8988T (cell line): Measurements from ENCODE around the gene RXFP1.

Experiments
- DNase-seq: peaks from one replicate; pipeline ENCODE4 v3.0.0; 2011

Gene RXFP1

DNA sequence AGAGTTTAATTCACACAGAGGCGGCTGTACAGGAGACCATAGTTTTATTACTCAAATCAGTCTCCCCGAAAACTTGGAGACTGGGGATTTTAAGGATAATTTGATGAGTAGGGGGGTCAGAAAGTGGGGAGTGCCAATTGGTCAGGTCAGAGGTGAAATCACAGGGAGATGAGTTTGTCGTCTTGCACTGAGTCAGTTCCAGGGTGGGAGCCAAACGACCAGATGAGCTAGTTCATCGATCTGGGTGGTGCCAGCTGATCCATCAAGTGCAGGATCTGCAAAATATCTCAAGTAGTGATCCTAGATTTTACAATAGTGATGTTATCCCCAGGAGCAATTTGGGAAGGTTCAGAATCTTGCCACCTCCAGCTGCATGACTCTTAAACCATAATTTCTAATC, 154.4 kb downstream of the RXFP1 start:
- no peak for DNase-seq

DNA sequence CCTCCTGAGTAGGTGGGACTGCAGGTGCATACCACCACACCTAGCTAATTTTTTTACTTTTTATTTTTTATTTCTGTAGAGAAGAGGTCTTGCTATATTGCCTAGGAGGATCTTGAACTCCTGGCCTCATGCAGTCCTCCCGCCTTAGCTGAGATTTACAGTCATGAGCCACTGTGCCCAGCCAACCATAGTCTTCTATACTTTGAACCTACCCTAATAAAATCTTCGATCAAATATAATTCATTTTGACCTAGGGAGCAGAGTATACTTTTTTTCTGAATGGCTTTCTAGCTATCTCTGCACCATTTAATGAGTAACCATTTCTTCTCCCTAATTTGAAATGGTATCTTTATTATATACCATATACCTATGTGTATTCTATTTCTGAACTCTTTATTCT, 157.1 kb downstream of the RXFP1 start:
- DNase-seq = no peak

DNA sequence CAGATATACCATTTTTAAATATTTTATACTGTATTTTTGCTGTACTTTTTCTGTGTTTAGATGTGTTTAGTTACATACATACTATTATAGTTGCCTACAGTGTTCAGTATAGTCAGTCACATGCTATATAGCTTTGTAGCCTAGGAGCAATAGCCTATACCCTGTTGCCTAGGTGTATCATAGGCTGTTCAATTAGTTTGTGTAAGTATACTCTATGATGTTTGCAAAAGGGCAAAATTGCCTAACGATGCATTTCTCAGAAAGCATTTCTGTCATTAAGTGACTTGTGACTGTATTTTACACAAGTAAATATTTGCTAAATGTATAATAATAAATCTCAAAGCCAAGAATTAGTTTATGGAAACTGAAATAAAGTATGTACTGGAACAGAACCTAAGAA, 159.9 kb downstream of the RXFP1 start:
- DNase-seq = no peak

DNA sequence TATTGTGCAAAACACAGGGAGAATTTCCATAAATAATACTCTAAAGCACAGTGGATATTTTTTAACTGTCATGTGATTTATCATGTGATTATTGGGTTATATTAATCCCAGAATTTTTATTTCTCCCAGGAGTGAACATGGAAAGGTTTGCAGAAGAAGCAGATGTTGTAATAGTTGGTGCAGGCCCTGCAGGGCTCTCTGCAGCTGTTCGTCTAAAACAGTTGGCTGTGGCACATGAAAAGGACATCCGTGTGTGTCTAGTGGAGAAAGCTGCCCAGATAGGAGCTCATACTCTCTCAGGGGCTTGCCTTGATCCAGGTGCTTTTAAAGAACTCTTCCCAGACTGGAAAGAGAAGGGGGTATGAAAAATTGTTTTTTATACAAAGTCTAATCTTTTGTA, 160.4 kb downstream of the RXFP1 start:
- DNase-seq = no peak

DNA sequence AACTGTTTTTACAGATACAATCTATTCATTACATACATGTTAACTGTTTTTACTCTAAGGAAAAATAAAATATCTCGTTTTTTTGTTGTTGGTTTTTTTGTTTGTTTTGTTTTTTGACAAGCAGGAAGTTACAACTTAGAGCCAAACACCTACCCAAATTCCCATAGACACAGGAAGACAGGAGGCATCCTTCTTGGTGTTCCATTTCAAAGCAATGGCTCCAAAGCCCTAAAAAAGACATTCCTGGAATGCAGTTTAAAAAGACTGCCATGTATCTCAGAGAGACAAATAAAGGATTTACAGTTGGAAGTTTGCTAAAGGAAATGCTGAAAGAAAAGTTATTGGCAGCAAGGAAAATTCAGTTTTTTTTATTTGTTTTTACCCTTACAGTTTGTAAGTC, 167.1 kb downstream of the RXFP1 start:
- no peak for DNase-seq
